ENCODE measurements around the gene GYS2. TPM values are rescaled to one million over a fixed set of nuclear protein-coding genes. Genes with fewer than 3 reads are reported as not detected.

Gene GYS2
- total RNA-seq, 2 donors from 2014 or later, result not detected

DNA sequence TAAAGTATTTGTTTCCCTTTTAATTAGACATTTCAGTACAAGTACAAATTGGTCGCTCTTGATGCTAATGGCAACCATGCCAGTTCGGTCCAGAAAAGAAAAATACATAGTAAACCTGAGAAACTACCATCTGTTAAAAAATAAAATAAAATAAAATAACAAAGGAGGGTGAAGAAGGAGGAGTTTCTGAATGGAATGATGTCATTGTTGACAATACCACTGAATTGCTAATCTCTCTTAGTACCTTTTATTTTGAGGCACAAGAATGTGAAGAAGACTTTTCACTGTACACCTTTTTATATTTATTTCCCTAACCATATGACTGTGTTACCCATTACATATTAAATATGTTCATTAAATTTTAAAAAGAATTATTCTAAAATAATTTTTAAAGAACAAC lies 59.1 kb downstream of the GYS2 start:
- ATAC-seq, result peak; percentile 65
- no peak overlapping the region for H3K27ac ChIP-seq
- H3K27me3 ChIP-seq, result no peaks in the 10 kb centered on the region
- no peak overlapping the region for H3K4me3 ChIP-seq
- H3K9me3 ChIP-seq, result no peaks in the 10 kb centered on the region
- TF ChIP-seq POLR2A (IDR thresholded peaks at IDR 0.05), result no peak
- TF ChIP-seq, protein P1, sequence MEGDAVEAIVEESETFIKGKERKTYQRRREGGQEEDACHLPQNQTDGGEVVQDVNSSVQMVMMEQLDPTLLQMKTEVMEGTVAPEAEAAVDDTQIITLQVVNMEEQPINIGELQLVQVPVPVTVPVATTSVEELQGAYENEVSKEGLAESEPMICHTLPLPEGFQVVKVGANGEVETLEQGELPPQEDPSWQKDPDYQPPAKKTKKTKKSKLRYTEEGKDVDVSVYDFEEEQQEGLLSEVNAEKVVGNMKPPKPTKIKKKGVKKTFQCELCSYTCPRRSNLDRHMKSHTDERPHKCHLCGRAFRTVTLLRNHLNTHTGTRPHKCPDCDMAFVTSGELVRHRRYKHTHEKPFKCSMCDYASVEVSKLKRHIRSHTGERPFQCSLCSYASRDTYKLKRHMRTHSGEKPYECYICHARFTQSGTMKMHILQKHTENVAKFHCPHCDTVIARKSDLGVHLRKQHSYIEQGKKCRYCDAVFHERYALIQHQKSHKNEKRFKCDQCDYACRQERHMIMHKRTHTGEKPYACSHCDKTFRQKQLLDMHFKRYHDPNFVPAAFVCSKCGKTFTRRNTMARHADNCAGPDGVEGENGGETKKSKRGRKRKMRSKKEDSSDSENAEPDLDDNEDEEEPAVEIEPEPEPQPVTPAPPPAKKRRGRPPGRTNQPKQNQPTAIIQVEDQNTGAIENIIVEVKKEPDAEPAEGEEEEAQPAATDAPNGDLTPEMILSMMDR (IDR thresholded peaks at IDR 0.05), result no peak
- no peaks in the 10 kb centered on the region for H3K36me3 ChIP-seq (replicated peaks in 1 of 2; ENCODE audit: insufficient read depth in 1 of 2, low read depth in 2 of 2)
- H3K4me1 ChIP-seq, result peaks cover 5% of the 10 kb centered on the region
- DNase-seq, result no peak
- WGBS, 2 donors, result 54 to 70% methylated on average over 2 of the region's 2 CpGs
- intact Hi-C loops (cut with DNase I), result no loop called here

DNA sequence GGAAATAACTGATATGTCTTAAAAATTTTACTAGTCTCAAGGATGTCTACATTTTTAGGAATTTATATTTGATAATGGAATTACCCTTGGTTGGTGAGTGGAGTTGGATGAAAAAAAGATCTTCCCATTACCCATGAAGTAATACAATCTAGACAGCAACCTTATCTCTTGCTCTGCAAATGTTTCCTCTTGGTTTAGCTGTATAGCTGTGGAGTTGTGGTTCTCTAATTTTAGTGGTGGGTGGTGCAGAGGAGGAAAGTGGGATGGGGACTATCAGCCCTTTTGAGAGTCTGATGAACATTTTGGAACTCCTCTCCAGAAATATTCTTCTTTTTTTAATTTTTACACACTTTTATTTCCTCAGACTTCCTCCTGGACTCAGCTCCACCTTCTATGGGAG lies 61.5 kb downstream of the GYS2 start:
- no peaks in the 10 kb centered on the region for H3K36me3 ChIP-seq (replicated peaks in 1 of 2; ENCODE audit: insufficient read depth in 1 of 2, low read depth in 2 of 2)
- H3K27ac ChIP-seq, result no peak overlapping the region
- H3K27me3 ChIP-seq, result no peaks in the 10 kb centered on the region
- DNase-seq (no peak), ATAC-seq (no peak)
- TF ChIP-seq, protein P1 (IDR thresholded peaks at IDR 0.05), result no peak
- no peak for TF ChIP-seq POLR2A (IDR thresholded peaks at IDR 0.05)
- H3K4me3 ChIP-seq, result no peak overlapping the region
- H3K4me1 ChIP-seq, result peaks cover 12% of the 10 kb centered on the region
- no peaks in the 10 kb centered on the region for H3K9me3 ChIP-seq
- intact Hi-C loops (cut with DNase I), result no loop called here

DNA sequence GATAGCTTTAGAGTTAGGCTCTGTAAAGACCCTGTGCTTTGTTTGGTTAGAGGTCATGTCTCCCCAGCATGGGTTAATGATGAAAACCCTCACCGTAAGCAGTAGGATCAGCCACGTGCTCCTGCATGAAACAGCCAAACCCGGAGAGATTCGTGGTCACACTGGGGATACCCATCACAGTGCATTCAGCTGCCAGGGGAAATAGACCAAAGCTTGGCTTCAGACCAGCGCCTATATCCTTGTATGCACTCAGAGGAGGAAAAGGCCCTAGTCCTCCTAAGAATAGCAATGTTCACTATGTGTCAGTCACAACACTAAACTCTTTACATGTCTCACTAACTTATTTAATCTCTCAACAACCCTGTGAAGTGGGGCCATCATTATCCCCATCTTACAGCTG lies 62.2 kb downstream of the GYS2 start:
- no peaks in the 10 kb centered on the region for H3K27me3 ChIP-seq
- ATAC-seq, result no peak
- no peak for DNase-seq
- H3K4me1 ChIP-seq, result peaks cover 12% of the 10 kb centered on the region
- no peak overlapping the region for H3K27ac ChIP-seq
- TF ChIP-seq POLR2A (IDR thresholded peaks at IDR 0.05), result no peak
- TF ChIP-seq, protein P1 (IDR thresholded peaks at IDR 0.05), result no peak
- H3K9me3 ChIP-seq, result no peaks in the 10 kb centered on the region
- intact Hi-C loops (cut with DNase I), result no loop called here
- no peak overlapping the region for H3K4me3 ChIP-seq
- H3K36me3 ChIP-seq (replicated peaks in 1 of 2; ENCODE audit: insufficient read depth in 1 of 2, low read depth in 2 of 2), result no peaks in the 10 kb centered on the region
- 50 to 83% methylated on average over 5 of the region's 5 CpGs for WGBS, 2 donors

DNA sequence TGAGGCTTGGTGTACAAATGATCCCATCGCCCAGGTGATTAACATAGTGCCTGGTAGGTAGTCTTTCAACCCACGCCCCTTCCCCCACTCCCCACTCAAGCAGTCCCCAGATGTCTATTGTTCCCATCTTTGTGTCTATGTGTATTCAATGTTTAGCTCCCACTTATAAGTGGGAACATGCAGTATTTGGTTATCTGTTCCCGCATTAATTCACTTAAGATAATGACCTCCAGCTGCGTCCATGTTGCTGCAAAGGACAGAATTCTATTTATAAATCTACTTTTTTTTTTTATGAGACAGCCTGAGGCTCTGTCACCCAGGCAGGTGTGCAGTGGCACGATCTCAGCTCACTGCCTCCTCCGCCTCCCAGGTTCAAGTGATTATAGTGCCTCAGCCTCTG lies 62.9 kb downstream of the GYS2 start:
- no peak for ATAC-seq
- Histone ChIP-seq H3K36me3 (replicated peaks in 1 of 2; ENCODE audit: insufficient read depth in 1 of 2, low read depth in 2 of 2) (no peaks in the 10 kb centered on the region), H3K4me1 (peaks cover 12% of the 10 kb centered on the region), H3K27me3 (no peaks in the 10 kb centered on the region), H3K9me3 (no peaks in the 10 kb centered on the region), H3K4me3 (no peak overlapping the region), H3K27ac (no peak overlapping the region)
- TF ChIP-seq, protein P1 (IDR thresholded peaks at IDR 0.05), result no peak
- no peak for TF ChIP-seq POLR2A (IDR thresholded peaks at IDR 0.05)
- no peak for DNase-seq
- intact Hi-C loops (cut with DNase I), result no loop called here
- WGBS, 2 donors, result 73 to 77% methylated on average over 6 of the region's 6 CpGs

DNA sequence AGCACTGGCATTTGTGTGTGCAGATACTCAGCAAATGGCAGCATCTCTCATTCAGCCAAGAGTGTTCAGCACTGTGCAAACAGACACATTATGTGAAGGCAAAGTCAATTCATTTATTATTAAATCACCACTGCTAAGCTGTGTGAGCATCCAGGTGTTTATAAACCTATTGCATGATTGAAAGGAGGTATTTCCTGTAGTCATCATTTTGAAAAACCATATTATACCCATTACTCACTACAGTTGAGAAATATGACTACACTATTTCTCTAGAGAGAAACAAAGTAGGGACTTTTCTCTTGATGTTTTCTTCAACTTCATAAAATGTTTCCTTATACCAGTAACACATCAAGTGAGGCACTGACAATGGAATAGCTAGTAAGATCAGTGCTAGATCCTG lies 64.8 kb downstream of the GYS2 start:
- Histone ChIP-seq H3K9me3 (no peaks in the 10 kb centered on the region), H3K27me3 (no peaks in the 10 kb centered on the region), H3K4me3 (no peak overlapping the region), H3K27ac (no peak overlapping the region), H3K4me1 (peaks cover 7% of the 10 kb centered on the region), H3K36me3 (replicated peaks in 1 of 2; ENCODE audit: insufficient read depth in 1 of 2, low read depth in 2 of 2) (no peaks in the 10 kb centered on the region)
- TF ChIP-seq POLR2A (IDR thresholded peaks at IDR 0.05), result no peak
- TF ChIP-seq, protein P1 (IDR thresholded peaks at IDR 0.05), result no peak
- DNase-seq (no peak), ATAC-seq (no peak)
- intact Hi-C loops (cut with DNase I), result no loop called here

All from body of pancreas (tissue), 4 donors.